Stomach (tissue), 4 donors: Measurements from ENCODE around the gene PPP4R2.

Experiments used
- EP300 ChIP-seq: sonication (generic); formaldehyde crosslinking; IDR thresholded peaks from one replicate; pipeline ENCODE4 v1.6.1; 2017; ENCODE audit warnings: antibody characterized with exemption
- POLR2A ChIP-seq, 4 donors: fragments of 450-650 bp; IDR thresholded peaks; one replicate each; pipeline ENCODE4 v1.6.1; 2016; ENCODE audit warnings: antibody characterized with exemption in 4 of 4, control low read depth in 2 of 4, mild to moderate bottlenecking in 1 of 4, moderate library complexity in 1 of 4
- POLR2AphosphoS5 ChIP-seq, 3 donors: sonication (generic); formaldehyde crosslinking; IDR thresholded peaks; one replicate each; pipeline ENCODE4 v1.6.1; 2016; ENCODE audit warnings: antibody characterized with exemption in 3 of 3
- TF ChIP-seq, protein P1 (sequence below), 7 experiments: fragments of 450-650 bp in 4 of 7; fragments of 200-600 bp in 3 of 7; sonication (generic) in 3 of 7; IDR thresholded peaks; one replicate each; pipeline ENCODE4 v1.5.1; 2016 to 2019; ENCODE audit warnings: antibody characterized with exemption in 7 of 7, control low read depth in 2 of 7, mild to moderate bottlenecking in 1 of 7

DNA sequence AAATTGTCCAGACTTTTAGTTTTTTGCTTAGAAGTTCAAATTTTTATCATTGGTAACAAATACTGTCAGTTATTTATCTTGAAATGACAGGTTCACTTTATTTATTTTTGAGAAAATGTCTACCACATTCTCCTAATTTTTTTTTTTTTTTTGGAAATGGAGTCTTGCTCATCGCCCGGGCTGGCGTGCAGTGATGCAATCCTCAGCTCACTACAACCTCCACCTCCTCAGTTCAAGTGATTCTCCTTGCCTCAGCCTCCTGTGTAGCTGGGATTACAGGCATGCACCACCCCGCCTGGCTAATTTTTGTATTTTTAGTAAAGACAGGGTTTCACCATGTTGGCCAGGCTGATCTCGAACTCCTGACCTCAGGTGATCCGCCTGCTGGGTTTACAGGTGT lies 48.8 kb downstream of the PPP4R2 start:
- TF ChIP-seq, protein P1, sequence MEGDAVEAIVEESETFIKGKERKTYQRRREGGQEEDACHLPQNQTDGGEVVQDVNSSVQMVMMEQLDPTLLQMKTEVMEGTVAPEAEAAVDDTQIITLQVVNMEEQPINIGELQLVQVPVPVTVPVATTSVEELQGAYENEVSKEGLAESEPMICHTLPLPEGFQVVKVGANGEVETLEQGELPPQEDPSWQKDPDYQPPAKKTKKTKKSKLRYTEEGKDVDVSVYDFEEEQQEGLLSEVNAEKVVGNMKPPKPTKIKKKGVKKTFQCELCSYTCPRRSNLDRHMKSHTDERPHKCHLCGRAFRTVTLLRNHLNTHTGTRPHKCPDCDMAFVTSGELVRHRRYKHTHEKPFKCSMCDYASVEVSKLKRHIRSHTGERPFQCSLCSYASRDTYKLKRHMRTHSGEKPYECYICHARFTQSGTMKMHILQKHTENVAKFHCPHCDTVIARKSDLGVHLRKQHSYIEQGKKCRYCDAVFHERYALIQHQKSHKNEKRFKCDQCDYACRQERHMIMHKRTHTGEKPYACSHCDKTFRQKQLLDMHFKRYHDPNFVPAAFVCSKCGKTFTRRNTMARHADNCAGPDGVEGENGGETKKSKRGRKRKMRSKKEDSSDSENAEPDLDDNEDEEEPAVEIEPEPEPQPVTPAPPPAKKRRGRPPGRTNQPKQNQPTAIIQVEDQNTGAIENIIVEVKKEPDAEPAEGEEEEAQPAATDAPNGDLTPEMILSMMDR (IDR thresholded peaks at IDR 0.05), result no peak
- TF ChIP-seq POLR2AphosphoS5 (IDR thresholded peaks at IDR 0.05), result no peak
- no peak for TF ChIP-seq POLR2A (IDR thresholded peaks at IDR 0.05)
- no peak for TF ChIP-seq EP300
